A549 (cell line): ENCODE measurements around the gene HSFX3.

ENCODE experiments used
- CEBPB ChIP-seq, 2 experiments: fragments of >200 bp in 1 of 2; sonication (Bioruptor Twin) in 1 of 2; formaldehyde crosslinking in 1 of 2; IDR thresholded peaks; 2 replicates each; pipeline ENCODE4 v1.6.1; 2012 to 2016
- MAFK ChIP-seq: fragments of 450-650 bp; IDR thresholded peaks from 2 replicates; pipeline ENCODE4 v1.6.1; 2014; ENCODE audit not compliant: partially characterized antibody
- POLR2A ChIP-seq: IDR thresholded peaks from 2 replicates; pipeline ENCODE4 v1.6.1; 2012; ENCODE audit warnings: mild to moderate bottlenecking, low read length
- TF ChIP-seq, protein P1 (sequence below): fragments of >200 bp; sonication (Bioruptor Twin); formaldehyde crosslinking; IDR thresholded peaks from 3 replicates; pipeline ENCODE4 v1.5.1; 2016

DNA sequence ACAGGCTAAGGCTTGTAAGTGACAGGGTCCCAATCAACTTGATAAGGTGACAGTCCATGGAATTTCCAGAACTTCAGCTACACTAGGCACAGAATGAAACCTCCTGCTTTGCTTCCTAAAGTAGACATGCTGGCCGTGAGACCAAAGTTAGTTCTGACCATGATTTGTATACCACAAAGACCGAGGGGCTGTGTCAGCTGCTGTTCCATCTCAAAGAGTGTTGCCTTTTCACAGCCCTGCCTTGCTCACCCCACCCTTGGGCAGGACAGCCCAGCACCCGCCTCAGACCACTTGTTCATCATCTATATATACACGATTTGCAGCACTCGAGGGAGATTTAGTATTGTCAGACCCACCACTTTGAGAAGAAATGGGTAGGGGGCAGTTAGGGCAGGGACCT is 50.0 kb downstream of the HSFX3 start:
- TF ChIP-seq, protein P1, sequence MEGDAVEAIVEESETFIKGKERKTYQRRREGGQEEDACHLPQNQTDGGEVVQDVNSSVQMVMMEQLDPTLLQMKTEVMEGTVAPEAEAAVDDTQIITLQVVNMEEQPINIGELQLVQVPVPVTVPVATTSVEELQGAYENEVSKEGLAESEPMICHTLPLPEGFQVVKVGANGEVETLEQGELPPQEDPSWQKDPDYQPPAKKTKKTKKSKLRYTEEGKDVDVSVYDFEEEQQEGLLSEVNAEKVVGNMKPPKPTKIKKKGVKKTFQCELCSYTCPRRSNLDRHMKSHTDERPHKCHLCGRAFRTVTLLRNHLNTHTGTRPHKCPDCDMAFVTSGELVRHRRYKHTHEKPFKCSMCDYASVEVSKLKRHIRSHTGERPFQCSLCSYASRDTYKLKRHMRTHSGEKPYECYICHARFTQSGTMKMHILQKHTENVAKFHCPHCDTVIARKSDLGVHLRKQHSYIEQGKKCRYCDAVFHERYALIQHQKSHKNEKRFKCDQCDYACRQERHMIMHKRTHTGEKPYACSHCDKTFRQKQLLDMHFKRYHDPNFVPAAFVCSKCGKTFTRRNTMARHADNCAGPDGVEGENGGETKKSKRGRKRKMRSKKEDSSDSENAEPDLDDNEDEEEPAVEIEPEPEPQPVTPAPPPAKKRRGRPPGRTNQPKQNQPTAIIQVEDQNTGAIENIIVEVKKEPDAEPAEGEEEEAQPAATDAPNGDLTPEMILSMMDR, result no peak
- TF ChIP-seq POLR2A, result no peak
- TF ChIP-seq CEBPB (IDR thresholded peaks at IDR 0.05), result no peak
- no peak for TF ChIP-seq MAFK
